HG03439 (cell line): ENCODE measurements around the gene OR8D4.
"Not testable (repeated sequence)": the region's sequence is repeated elsewhere in the genome, so short reads cannot be mapped to it uniquely, and the experiment has no call there.

Experiments used
- ATAC-seq: cut with Tn5 transposase; IDR thresholded peaks from one replicate; pipeline ENCODE4 v1.9.1; 2021; ENCODE audit warnings: mild to moderate bottlenecking, moderate library complexity; ENCODE audit not compliant: unreplicated experiment

The OR8D4 gene

DNA sequence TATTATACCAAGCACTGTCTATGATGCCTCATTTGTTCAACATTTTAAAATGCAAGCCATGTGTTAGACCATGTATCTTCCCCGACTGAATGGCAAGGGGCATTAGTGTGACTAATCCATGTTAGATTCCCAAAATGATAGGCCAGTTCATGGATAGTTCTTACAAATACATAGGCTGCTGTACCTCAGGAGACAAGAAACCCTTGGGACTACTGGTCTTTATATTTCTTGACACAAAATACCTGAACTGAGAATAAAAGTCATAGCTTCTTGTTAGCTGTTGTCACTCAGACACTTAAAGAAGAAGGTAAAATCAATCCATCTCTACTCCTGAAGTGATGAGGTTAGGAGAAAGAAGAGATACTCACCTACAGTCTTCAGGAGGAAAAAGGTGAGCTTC, at the start of gene OR8D4:
Gene OR8D4, plus strand, starts transcription at position 301 of the 400 bp plus-strand sequence. CDS start 4,265 bp downstream, outside the sequence.
- no peak for ATAC-seq

DNA sequence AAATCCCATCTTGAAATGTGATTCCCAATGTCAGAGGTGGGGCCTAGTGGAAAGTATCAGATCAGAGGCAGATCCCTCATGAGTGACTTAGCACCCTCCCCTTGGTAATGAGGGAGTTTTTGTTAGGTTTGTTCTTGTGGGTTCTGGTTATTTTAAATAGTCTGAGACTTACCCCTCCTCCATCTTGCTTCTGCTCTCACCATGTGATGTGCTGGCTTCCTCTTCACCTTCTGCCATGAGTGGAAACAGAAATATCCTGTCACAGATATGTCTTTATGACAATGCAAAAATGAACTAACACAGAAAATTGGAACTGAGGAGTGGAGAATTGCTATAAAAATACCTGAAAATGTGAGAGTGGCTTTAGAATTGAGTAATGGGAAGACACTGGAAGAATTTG, 49.6 kb upstream of the OR8D4 start:
- ATAC-seq = no peak

DNA sequence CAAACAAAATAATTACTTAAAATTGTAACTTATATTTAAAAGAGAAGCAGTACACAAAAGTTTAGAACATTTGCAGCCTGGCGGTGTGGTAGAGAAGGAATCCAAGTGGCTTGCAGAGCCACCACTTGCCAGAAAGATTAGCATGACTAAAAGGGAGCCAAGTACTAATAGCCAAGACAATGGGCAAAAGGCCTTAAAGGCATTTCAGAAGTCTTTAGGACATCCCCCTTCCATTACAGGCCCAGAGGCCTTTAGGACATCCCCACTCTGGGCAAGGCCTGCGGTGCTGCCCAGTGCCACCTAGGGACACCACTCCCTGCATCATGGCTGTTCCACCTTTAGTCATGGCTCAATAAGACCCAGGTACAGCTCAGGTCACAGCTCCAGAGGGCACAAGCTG, 48.9 kb upstream of the OR8D4 start:
- no peak for ATAC-seq

- ATAC-seq = no peak
These were observed 45.5 kb upstream of the OR8D4 start for GRCh38 chr11:123856444-123856843.

- no peak for ATAC-seq
These were observed 42.2 kb upstream of the OR8D4 start for GRCh38 chr11:123859731-123860130.

- ATAC-seq = not testable (repeated sequence)
These were observed 36.7 kb upstream of the OR8D4 start for GRCh38 chr11:123865293-123865692.

DNA sequence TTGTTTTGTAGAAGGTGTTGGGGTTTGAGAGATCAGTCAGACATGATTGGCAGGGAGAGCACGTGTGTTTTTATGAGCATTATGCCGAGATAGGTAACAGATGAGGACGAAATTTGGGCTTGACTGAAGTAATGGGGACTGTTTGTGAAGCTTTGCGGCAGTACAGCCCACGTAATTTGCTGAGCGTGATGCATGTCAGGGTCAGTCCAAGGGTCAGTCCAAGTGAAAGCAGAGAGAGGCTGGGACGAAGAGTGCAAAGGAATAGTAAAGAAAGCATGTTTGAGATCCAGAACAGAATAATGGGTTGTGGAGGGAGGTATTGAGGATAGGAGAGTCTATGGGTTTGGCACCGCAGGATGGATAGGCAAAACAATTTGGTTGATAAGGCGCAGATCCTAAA, 34.2 kb upstream of the OR8D4 start:
- not testable (repeated sequence) for ATAC-seq

DNA sequence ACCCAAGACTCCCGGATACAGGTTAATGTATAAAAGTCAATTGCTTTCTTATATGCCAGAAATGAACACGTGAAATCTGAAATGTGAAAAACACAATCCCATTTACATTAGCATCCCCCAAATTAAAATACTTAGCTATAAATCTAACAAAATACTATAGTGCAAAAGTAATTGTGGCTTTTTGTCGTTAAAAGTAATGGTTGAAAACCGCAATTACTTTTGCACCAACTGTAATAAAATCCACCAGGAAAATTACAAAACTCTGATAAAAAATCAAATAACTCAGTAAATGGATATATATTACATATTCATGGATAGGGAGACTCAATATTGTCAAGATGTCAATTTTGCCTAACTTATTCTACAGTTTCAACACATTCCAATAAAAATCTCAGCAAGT, 21.1 kb upstream of the OR8D4 start:
- ATAC-seq = no peak

- no peak for ATAC-seq
These were observed 16.4 kb upstream of the OR8D4 start, which contains the start of gene TMEM225 for GRCh38 chr11:123885570-123885969. TMEM225 (minus strand) TSS chr11:123885670; CDS start chr11:123885425, 245 bp downstream.

GRCh38 chr11:123892031-123892430, 9.9 kb upstream of the OR8D4 start:
- ATAC-seq = no peak

- no peak for ATAC-seq
These were observed 2.2 kb upstream of the OR8D4 start for GRCh38 chr11:123899792-123900191.

- ATAC-seq = peak; percentile 74
These were observed 2.0 kb downstream of the OR8D4 start for GRCh38 chr11:123903932-123904331.

DNA sequence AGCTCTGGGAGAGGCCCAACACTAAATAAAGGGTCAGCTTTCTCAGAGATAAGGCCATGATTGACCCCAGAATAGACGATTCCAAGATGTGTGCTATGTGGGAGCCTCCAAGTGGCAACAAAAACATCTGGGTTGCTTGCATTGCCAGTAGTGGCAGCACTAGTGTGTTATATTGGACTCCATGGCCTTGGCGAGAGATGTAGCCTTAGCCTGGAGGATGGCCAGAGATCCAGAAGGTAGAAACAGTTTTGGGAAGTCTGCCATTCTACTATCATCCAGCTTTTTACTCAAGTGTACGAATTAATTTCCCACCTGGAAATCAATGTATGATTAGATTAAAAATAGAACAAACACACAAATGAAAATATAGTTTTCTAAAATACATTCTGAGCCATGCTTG, 3.0 kb downstream of the OR8D4 start:
- no peak for ATAC-seq

DNA sequence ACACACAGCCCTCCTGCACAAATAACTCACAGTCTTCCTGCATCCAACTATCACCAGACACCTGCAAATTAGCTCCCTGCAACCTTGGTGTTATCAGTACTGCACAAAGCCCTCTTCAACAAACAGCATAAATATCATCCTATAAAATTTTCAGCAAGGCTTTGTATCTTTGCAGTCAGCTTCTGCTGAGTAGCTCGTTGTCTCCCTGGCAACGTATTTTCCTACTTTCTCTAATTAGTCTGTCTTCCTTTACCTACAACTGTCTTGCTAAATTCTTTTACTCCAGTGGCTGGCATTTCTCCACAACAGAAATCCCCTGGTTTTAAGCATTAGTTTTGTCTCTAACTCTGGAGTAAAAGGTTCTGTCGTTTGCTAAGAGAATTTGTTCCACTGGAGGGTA, 3.9 kb downstream of the OR8D4 start:
- no peak for ATAC-seq

GRCh38 chr11:123920943-123921342, 19.0 kb downstream of the OR8D4 start:
- no peak for ATAC-seq

GRCh38 chr11:123924027-123924426, 22.1 kb downstream of the OR8D4 start:
- no peak for ATAC-seq

DNA sequence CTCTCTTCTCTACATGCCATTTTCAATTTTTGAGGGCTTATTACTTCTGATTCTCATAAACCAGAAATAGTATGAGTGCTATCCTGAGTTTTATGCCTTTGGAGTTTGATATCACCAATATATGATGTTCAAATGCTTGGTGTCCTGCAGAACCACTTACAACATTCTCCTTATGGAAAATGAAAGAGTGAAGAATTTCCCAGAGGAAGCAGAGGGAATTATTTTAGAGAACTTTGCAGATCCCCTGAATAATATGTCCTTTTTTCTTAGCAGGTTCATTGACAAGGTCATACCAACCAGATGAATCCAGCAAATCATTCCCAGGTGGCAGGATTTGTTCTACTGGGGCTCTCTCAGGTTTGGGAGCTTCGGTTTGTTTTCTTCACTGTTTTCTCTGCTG, 37.4 kb downstream of the OR8D4 start, which contains the start of gene OR4D5:
Gene OR4D5, plus strand, starts transcription at position 301 of the 400 bp plus-strand sequence. Its CDS starts 0 bp downstream, at position 301.
- ATAC-seq = no peak

GRCh38 chr11:123942413-123942812, 40.4 kb downstream of the OR8D4 start:
- no peak for ATAC-seq

GRCh38 chr11:123943738-123944137, 41.8 kb downstream of the OR8D4 start, which contains the start of gene OR6T1:
OR6T1 (minus strand) TSS chr11:123943838; CDS start chr11:123943838, 0 bp downstream.
- ATAC-seq = no peak

GRCh38 chr11:123945132-123945531, 43.2 kb downstream of the OR8D4 start:
- ATAC-seq = no peak

GRCh38 chr11:123956752-123957151, 54.8 kb downstream of the OR8D4 start:
- no peak for ATAC-seq
